Measurements from ENCODE around the gene CFTR.
"Not testable (repeated sequence)": the region's sequence is repeated elsewhere in the genome, so short reads cannot be mapped to it uniquely, and the experiment has no call there.

The CFTR gene

DNA sequence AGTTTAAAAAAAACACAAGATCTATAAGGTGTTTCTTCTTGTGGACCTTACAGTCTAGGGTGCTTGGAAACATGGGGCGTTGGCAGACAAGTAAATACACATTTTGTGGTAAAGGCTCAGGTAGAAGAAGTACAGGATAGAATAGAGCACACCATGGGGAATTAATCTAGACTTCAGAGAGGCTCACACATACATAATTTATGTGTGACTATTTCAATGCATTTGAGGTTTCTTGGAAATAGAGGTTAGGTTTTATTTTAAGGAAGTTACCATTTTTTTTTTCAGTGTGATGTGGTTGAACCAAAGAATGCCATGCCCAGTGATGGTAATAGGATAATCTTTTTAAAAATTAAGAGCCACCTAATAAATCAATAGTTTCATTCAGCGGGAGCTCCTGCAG lies 12.8 kb downstream of the CFTR start:
- in situ Hi-C loops (cut with HindIII; ENCODE audit: low sequenced_read_pairs), result no loop called here
- no peak overlapping the region for H3K4me3 ChIP-seq (ENCODE audit: low read depth, low read length)
- no peak for DNase-seq (ENCODE audit: low read depth, low spot score)
- no peak for TF ChIP-seq CTCF (IDR thresholded peaks at IDR 0.05; ENCODE audit: low read depth, low read length)

DNA sequence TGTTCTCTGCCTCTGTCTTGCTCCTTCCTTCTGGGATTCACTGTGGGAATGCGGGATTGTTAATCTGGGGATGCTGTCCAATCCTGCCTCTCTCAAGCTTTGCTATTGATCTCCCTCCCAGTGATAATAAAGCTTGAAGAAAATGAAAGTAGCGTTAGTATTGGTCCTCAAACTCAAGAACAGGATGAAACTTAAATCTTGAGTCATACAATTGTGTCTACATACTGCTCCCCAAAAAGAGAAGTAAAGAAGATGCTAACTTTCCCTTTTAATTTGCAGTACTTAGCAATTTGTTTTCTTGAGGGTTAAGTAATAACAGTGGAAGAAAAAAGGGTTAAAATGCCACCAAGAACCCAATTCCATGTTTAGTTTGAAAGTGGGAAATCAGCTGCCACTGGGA lies 13.6 kb downstream of the CFTR start:
- in situ Hi-C loops (cut with HindIII; ENCODE audit: low sequenced_read_pairs), result no loop called here
- DNase-seq (ENCODE audit: low read depth, low spot score), result no peak
- no peak overlapping the region for H3K4me3 ChIP-seq (ENCODE audit: low read depth, low read length)
- TF ChIP-seq CTCF (IDR thresholded peaks at IDR 0.05; ENCODE audit: low read depth, low read length), result no peak

GRCh38 chr7:117495308-117495707 lies 15.5 kb downstream of the CFTR start:
- DNase-seq (ENCODE audit: low read depth, low spot score), result no peak
- in situ Hi-C loops (cut with HindIII; ENCODE audit: low sequenced_read_pairs), result no loop called here
- no peak for TF ChIP-seq CTCF (IDR thresholded peaks at IDR 0.05; ENCODE audit: low read depth, low read length)
- no peak overlapping the region for H3K4me3 ChIP-seq (ENCODE audit: low read depth, low read length)

DNA sequence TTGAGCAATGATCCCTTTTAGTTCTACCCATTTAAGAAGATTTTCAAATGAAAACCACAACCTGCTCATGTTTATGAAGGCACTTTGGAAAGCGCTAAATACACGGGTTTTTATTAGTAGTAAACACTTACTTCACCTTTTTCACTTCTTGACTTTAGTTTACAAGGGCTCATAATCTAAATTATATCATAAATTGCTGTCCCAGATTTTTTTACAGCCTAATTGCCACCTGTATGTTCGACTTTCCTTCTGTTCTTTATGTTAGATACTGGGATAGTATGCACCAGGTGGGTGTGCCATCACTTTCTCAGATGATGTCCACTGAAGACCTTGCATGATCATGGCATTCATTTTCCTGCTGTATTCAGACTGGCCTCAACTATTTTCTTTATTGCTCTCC lies 22.5 kb downstream of the CFTR start:
- TF ChIP-seq CTCF (IDR thresholded peaks at IDR 0.05; ENCODE audit: low read depth, low read length), result no peak
- H3K4me3 ChIP-seq (ENCODE audit: low read depth, low read length), result no peak overlapping the region
- in situ Hi-C loops (cut with HindIII; ENCODE audit: low sequenced_read_pairs), result no loop called here
- no peak for DNase-seq (ENCODE audit: low read depth, low spot score)

- H3K4me3 ChIP-seq (ENCODE audit: low read depth, low read length), result no peak overlapping the region
- TF ChIP-seq CTCF (IDR thresholded peaks at IDR 0.05; ENCODE audit: low read depth, low read length), result no peak
- DNase-seq (ENCODE audit: low read depth, low spot score), result no peak
- in situ Hi-C loops (cut with HindIII; ENCODE audit: low sequenced_read_pairs), result no loop called here
Measured at GRCh38 chr7:117505238-117505637, 25.4 kb downstream of the CFTR start.

DNA sequence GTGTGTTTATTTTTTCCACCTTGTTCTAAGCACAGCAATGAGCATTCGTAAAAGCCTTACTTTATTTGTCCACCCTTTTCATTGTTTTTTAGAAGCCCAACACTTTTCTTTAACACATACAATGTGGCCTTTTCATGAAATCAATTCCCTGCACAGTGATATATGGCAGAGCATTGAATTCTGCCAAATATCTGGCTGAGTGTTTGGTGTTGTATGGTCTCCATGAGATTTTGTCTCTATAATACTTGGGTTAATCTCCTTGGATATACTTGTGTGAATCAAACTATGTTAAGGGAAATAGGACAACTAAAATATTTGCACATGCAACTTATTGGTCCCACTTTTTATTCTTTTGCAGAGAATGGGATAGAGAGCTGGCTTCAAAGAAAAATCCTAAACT lies 28.9 kb downstream of the CFTR start:
- in situ Hi-C loops (cut with HindIII; ENCODE audit: low sequenced_read_pairs), result no loop called here
- no peak overlapping the region for H3K4me3 ChIP-seq (ENCODE audit: low read depth, low read length)
- no peak for TF ChIP-seq CTCF (IDR thresholded peaks at IDR 0.05; ENCODE audit: low read depth, low read length)
- no peak for DNase-seq (ENCODE audit: low read depth, low spot score)

DNA sequence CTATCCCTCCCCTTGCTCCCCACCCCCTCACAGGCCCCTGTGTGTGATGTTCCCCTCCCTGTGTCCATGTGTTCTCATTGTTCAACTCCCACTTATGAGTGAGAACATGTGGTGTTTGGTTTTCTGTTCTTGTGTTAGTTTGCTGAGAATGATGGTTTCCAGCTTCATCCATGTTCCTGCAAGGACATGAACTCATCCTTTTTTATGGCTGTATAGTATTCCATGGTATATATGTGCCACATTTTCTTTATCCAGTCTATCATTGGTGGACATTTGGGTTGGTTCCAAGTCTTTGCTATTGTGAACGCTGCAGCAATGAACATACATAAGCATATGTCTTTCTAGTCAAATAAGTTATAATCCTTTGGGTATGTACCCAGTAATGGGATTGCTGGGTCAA lies 37.4 kb downstream of the CFTR start:
- H3K4me3 ChIP-seq (ENCODE audit: low read depth, low read length); DNase-seq (ENCODE audit: low read depth, low spot score); in situ Hi-C loops (cut with HindIII; ENCODE audit: low sequenced_read_pairs): not testable (repeated sequence)
